GM18858 (cell line): Measurements from ENCODE around the gene CREB5.

Experiments
- ATAC-seq: cut with Tn5 transposase; IDR thresholded peaks from one replicate; pipeline ENCODE4 v1.9.1; 2021; ENCODE audit not compliant: unreplicated experiment

Gene CREB5

DNA sequence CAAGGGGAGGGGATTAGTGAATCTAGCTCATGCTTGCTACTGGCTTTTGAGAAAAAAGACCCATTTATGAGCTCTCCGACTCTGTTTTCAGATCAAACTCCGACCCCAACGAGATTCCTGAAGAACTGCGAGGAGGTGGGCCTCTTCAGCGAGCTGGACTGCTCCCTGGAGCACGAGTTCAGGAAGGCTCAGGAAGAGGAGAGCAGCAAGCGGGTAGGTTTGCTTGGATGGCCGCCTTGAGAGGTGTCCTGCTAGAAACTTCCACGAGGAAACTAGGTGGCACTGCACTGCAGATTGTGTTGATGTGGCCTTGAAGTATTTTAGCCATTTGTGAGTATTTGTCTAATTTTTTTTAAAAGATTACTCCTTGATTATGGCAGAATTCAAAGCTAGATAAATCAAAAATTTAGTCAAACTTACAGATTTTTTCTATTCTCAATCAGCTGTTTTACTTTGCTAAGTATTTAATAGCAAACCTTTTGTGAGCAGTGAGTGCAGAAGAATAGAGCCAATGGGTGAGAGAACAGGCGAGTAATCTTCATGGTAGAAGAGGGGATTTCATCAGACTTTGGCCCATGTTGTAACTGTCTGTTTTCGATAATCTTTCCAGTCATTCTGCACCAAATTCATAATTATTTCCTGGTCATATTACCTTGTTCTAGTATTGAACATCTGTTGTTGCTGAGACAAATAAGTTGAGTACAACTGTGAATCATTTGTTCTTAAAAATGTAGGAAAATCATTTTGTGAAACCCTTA is 95.4 kb downstream of the CREB5 start:
- no peak for ATAC-seq

DNA sequence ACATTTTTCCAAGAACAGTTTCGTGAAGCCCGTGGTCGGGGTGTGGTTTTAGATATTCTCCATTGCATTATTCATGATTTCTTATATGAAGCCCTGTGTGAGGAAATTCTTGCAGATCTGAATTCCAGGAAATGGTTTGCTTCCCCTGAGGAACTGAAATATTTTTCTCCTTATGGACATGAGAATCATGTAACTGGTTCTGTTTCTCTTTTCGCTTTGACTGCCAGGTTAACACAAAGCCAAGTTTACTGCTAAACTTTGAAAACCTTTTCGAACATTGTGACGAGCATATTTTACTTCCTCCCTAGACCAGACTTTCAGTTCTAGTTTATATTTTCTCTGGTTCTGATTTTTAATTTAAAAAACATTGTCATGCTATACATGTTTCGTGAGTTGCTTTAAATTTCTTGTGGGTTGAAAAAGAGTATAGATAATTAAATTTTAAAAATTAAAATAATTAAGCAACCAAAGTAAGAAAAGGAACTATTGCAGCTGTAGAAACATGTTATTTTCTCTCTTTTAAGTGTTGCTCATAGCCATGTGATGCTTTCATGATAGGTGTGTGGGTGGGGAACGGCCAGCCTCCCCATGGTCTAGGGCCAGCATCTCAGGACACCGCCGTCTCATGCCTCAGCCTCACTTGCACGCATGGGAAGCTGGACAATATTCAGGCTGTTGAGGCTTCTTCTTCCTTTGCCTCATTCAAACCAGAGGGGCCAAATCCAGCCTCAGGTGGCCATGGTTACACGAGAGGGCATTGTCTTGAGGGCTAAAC is 97.1 kb downstream of the CREB5 start:
- ATAC-seq, result peak; percentile 76

DNA sequence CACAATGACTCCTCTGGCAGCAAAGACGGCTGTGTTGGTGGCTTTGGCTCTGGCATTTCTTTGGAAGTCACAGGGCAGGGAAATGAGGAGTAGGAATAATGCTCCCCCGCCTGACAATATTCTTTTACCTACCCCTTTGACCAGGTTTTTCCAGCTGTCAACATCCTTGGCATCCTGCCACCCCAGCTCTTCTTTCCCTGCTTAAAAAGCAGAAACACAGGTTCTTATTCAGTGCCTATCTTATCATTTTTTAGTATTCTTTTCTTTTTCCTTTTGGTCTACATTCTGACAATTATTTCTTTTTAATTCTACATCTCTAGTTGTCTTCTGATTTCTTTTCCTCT is 97.7 kb downstream of the CREB5 start:
- ATAC-seq, result no peak

DNA sequence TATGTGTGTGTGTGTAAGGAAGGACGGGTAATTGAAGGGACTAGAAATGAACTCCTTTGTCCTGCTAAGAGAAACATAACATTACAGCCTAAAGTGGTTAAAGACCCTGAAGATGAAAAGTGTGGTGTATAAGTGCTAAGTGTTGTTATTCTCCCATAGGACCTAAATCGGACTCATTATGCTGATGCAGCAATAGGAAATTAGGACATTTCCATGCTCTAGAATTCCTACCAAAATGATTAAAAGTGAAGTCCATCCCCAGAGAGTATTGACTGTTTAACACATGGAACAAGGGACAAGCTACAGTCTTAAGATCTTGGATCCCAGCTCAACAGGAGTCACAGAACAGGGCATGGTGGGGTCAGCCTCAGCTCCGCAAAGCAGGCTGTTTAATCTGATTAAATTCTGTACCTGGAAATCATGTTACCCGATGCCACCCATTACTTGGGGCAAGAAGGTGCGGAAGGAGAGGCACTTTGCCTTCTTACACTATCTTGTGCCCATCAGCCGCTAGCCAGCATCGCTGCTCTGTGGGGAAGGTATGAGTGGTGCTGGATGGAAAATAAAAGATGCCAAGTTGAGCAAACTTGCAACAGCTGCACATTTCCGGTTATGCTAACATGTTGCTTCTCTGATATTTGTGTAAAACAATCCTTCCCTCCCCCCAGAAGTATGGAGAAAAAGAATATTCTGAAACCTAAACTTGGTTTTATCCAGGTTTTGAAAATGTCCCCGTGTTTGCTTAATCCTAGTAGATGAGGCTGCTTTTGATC is 100.5 kb downstream of the CREB5 start:
- no peak for ATAC-seq

DNA sequence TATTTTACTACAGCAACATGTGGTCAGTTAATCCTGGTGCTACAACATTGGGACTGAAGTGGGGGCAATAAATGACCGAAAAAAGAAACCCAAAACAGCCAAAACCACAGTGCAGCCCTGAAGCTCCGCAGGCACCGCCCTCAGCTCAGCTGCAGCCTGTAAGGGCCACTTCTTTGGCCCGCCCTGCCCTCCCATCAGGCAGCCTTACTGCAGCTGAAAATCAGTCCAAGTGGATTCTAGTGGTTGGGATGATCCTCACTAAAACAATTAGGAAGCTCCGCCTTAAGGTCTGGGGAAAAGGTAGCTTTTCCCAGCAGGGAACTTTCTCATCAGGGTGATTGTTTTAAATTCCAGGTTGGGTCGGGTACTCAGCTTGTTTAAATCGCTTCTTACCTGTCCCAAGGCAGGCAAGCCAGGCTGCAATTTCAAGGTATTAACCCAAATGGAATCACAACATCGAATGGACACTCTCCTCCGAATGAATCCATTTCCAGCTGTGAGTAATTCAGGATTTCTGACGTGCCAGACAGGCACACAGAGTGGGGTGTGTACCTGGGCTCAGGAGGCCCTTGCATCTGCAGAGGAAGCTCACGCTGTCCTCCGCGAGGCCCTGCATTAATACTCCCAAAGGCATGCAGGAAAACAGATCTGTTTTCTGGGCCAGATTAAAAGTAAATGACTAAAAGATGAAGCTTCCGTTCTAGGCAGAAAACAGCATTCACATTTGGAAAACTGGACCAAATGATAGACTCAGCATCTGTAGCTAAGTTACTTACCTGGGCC is 104.3 kb downstream of the CREB5 start:
- no peak for ATAC-seq

DNA sequence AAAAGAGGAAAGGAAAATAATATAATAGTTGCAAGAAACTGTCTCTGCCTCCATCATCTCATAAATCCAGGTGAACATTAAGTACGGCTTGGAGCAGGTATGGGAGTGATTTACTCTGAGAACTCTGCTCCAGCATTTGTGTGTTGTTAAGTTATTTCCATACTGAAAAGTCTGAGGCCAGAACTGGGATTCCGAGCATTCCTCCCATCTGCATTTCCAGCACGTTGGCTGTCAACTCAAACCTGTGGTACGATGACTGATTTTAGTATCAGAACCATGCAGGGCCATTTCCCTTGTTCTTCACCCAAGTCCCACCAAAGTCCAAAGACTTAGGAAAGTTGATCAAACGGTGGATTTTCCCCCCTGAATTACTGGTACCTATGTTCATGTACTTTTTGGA is 104.9 kb downstream of the CREB5 start:
- ATAC-seq, result no peak

DNA sequence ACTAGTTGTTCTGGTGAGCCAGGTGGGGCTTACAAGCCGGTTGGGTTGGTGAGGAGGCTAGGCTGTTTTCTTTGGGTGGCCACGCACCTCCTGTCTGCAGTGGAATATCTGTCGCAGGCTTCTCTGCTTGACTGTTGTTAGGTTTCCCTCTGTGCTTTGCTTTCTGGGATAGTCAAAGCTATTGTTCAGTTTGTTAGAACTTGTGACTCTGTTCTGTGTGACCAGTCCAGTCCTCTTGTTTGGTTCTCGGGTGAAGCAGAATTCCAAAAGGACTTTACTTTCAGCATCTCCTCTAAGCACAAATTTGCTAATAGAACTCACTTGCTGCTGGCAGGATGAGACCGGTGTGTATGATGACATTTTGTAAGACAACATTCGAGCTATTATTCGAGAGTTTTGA is 105.3 kb downstream of the CREB5 start:
- ATAC-seq, result no peak

DNA sequence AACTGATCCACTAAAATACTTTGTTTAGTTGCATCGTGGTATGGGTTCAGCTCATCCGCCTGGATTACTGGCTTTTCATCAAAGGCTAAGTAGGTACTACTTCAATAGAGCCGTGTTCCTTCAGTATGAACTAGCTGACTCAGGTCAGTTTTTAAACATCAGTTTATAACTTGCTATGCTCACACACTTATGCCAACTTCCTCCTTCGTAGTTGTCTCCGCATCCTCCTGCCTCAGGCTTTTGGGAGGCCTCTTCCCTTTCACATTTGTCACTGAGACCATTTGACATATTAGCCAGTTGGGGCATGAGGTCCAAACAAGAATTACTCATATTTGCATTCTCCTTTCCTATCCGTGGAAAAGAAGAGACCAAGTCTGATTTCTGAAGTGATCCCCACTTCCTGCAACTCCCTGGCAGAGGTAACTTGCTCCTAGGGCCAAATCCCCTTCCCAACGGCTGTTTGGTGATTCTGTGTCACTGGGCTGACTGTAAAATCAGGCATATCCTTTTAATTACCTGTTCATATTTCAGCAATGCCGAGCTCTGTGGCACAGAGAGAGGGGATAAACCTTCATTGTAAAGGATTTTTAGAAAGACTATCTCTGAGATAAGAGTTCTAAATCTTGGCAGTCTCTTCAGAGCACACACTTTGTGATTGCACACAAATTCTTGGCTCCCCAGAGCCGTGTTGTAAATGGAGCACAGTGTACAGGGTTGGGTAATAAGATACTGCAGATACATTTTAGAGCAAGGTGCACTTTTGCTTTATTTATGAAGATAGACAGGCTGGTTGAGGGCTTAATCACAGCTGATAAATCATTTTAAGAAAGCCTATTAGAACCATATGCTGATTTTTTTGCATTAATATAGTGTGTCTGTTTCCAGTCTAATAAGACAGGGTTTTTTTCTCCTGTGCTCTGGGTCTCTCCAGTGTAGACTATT is 108.0 kb downstream of the CREB5 start:
- no peak for ATAC-seq

DNA sequence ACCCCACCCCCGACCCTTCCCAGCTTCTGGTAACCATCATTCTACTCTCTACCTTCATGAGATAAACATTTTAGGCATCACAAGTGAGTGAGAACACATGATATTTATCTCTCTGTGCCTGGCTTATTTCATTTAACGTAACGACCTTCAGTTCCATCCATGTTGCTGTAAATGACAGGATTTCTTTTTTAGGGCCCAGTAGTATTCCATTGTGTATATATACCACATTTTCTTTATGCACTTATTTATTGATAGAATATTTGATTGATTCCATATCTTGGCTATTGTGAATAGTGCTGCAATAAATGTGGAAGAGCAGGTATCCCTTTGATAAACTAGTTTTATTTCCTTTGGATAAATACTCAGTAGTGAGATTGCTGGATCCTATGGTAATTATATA is 112.7 kb downstream of the CREB5 start:
- ATAC-seq, result no peak

DNA sequence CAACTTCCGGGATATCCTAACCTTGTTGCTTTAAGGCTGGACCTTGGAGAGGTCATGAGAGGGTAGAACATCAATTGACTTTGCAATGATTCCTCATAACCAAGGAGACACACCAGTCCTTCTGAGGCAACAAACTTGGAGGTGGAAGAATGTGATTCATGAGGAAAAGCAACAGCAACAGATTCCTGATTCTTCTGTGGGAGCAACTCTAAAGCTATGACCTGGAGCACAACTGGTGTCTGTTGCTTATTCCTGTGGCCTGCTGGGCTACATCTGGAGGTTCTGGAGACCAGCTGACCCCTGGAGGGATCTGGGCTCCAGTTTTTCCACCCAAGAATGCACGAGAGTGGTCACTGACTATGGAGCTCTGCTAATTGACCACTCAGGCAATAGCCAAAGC is 116.6 kb downstream of the CREB5 start:
- ATAC-seq, result no peak

DNA sequence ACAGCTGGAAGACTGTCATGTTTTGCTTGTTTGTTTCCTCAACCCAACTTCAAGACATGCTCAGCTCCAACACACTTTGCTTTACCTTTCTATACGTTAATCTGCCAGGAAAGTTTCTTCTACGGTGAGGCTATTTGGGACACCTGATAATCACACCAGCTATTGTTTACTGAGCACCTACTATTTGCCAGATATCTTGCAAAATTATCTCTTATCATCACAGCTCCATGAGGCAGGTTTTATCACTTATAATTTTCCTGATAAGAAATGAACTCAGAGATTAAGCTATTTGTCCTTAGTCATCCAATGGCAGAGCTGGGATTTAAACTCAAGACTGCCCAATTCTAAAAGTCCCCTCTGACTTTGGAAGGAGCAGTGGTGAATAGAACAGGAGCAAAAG is 117.4 kb downstream of the CREB5 start:
- no peak for ATAC-seq

DNA sequence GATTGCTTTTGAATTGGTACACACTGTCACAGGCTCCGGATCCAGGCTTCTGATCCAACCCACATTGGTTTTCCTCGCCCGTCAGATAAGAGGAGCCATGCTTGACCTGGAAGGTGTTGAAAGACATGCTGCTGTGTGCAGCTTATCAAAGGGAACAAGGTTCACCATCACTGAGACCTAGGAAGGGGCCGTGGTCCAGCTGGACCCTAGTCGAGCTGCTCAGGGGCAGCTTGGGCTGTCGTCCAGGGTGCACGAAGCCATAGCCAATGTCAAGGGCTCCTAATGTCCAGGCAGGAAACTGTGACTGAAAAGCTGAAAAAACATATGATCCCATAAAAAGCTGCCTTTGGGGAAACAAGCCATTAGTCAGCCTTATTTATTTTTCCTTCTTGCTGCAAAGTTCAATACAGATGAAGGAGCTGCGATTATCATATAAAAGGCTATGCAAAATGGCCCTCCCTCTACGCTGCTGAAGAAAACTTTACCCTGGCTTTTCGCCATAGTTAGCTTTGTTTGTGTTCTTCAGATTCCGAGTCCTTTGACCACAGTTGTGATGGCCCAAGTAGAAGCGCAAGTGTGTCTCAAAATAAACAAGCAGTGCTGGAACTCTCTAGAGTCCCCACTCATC is 118.0 kb downstream of the CREB5 start:
- no peak for ATAC-seq

DNA sequence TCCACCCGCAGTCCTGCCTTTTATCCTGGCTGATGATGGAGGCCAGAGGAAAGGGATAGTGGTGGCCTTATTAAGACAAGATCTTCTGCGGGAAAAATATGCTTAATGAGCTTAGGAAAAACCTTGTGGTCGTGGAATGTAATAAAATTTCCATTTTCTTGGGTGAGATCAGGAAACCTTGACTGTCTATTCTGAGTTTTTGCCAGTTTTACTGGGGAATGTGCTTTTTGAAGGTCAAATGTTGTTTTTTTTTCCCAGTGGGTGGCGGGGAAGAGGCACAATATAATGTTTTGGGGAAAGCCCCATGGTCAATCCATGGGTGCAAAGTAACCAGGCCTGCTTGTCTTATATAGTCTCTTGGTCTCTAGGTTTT is 118.5 kb downstream of the CREB5 start:
- no peak for ATAC-seq

DNA sequence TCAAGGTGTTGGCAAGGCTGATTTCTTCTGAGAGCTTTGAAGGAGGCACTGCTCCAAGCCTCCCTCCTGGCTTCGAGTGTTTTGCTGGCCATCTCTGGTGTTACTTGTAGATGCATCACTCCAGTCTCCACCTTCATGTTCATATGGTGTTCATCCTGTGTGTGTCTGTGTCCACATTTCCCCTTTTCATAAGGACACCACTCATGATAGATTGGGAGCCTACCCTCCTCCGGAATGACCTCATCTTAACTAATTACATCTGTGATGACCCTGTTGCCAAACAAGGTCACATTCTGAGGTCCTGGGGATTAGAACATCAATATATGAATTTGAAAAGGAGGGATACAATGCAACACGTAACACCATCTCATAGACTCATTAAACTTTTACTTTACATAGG is 119.0 kb downstream of the CREB5 start:
- no peak for ATAC-seq

DNA sequence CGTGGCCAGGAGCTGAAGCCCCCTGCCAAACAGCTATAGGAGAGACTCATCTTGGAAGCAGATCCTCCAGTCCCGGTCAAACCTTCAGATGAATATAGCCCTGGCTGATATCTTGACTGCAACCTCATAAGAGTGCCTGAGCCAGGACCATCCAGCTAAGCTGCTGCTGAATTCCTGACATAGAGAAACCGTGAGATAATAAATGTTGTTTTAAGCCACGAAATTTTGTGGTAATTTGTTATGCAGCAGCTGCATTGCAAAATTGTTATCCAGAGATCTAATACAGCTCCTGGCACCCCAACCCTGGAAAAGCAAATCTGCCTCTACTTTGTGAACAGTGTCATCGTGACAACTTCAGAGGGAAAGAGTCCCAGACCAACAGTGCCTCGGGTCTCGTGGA is 119.9 kb downstream of the CREB5 start:
- ATAC-seq, result no peak

DNA sequence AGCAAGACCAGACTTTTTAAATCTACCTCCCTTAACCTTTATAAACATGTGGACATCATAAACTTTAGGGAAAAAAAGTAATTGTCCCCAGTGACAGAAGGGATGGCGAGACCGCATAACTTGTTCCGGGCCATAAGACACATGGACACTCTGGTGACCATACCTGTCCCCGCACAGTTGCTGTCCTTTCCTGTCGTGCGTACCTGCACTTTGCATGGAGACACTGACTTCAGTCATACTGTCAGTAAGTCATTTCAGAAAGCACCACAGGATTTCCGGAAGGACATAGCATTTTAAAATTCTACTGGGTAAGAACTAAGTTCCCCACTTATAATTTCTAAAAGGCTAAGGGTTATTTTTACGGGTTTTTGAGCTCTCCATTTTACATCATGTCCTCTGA is 120.9 kb downstream of the CREB5 start:
- ATAC-seq, result no peak

DNA sequence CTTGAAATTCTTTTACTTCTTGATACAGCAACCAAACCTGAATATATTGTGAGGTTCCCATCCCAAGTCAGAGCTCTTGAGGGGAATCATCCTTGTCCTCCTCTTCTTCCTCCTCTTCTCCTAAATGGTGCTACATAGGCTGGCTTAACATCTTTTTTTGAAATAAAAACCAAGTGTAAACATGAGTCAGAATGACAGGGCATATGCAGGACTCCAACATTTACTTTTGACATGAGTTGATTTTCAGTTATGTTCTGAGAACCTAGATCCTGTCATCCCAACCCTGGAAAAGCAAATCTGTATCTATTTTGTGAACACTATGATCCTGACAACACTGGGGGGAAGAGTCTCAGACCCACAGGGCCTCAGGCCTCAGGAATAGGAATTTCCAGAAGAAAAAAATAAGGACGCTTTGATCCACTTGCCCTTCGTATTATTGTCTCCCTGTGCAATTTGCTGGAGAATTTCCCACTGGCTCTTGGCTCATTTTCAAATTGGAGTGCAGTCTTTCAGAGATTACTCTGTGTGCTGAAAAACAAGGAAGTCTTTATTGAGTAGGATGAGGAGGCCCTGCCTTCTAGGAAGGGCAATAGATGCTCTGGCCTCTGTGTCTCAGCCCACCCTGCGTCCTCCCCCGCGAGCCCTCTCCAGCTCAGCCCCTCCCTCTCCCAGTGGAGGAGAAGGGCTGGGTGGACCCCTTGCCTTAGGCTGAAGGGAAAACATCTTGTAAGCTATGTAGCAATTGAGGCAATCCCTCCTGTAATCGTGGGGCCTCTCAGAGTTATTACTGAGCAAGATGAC is 121.6 kb downstream of the CREB5 start:
- no peak for ATAC-seq

DNA sequence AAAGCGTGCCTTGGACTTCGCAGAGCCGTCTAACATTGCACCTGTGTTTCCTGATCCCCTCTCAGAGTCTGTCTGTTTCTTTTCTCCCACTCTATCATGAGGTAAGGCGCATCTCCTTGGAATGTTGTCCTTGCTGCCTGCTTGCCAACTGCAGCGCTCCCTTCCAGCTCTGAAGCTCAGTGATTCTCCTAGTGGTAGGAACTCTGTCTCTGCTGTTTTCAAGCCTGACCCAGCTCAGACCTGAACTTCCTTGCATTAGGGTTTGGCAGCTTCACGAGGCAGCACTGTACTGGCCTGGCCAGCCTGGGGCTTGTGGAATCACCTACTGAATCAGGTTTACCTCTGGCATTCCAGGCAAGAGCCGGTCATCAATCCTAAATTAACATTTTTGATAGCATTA is 123.9 kb downstream of the CREB5 start:
- no peak for ATAC-seq
